GM18909 (cell line): ENCODE measurements around the gene ARMC6.
"Not testable (repeated sequence)": the region's sequence is repeated elsewhere in the genome, so short reads cannot be mapped to it uniquely, and the experiment has no call there.

Source experiments
- ATAC-seq: cut with Tn5 transposase; IDR thresholded peaks from one replicate; pipeline ENCODE4 v1.9.1; 2021; ENCODE audit warnings: mild to moderate bottlenecking; ENCODE audit not compliant: unreplicated experiment, poor library complexity

Gene ARMC6

DNA sequence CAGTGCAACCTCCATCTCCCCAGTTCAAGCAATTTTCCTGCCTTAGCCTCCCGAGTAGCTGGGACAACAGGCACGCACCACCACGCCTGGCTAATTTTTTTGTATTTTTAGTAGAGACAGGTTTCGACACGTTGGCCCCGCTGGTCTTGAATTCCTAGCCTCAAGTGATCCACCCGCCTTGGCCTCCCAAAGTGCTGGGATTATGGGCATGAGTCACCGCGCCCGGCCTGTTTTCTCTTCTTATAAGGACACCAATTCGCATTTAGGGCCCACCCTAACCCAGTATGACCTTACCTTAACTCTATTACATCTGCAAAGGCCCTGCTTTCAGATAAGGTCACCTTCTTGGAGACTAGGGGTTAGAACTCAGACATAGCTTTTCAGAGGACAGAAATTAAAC, 69.8 kb downstream of the ARMC6 start:
- no peak for ATAC-seq

DNA sequence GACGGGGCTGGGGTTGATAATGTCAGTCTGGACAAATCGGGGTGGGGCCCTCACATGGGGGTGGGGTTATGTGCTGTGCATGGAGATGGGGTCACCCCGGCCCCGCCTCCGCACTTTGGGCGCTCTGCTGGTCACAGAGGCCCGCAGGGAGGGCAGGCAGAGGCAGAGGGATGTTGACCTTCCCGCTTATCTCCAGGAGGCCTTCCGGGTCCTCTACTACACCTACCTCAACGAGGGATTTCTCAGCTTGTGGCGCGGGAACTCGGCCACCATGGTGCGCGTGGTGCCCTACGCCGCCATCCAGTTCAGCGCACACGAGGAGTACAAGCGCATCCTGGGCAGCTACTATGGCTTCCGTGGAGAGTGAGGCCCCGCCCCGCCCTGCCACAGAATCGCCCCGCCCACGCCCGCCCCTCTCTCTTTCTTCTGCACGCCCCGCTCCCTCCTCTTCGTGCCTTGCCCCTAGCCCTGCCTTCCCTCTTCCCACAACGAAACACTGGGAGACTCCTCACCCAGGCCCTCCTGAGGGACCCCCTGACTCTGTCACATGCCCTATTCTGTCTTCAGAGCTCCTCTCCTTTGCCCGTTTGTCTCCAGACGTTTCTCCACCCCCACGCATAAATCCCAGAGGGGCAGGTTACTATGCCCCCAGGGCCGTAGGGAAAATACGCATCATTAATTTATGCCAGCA, 72.1 kb downstream of the ARMC6 start:
- no peak for ATAC-seq

DNA sequence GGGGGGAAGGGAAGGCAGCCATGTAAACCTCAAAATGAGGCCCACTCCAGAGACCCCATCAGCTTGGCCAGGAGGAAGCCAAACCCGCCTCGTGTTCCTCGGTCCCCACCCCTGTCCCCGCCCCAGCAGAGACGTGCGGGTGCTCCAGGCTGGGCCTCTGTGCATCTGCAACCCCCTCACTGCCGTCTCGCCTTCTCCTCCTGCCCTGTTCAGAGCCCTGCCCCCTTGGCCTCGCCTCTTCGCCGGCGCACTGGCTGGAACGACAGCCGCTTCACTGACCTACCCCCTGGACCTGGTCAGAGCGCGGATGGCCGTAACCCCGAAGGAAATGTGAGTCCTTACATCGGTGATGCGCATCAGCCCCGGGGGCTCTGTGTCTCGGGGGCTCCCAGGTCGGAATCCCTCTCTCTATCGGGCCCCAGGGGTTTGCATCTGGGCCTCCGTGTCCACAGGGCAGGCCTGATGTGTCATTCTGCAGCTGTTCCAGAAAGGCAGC, 72.7 kb downstream of the ARMC6 start:
- ATAC-seq, result no peak

DNA sequence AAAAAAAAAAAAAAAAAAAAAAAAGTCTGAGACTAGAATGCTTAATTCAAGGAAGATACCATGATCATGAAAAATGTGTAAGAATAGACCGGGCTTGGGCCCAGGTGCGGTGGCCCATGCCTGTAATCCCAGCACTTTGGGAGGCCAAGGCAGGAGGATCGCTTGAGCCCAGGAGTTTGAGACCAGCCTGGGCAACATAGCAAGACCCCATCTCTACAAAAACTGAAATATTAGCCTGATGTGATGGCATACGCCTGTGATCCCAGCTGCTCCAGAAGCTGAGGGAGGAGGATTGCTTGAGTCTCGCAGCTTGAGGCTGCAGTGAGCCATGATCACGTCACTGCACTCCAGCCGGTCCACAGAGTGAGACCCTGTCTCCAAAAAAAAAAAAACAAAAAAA, 73.5 kb downstream of the ARMC6 start:
- not testable (repeated sequence) for ATAC-seq

DNA sequence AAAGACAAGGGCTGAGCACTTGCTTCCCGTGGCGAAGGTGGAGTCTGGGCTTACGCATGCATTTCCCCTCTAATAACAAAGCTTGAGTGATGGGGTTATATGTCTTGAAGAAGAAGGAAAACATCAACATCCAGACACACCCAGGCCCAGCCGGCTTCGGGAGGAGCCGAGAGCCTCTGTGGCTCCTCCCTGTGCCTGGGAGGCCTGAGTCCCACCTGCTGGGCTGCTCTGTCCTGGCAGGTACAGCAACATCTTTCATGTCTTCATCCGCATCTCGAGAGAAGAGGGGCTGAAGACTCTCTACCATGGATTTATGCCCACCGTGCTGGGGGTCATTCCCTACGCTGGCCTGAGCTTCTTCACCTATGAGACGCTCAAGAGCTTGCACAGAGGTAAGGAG, 74.3 kb downstream of the ARMC6 start:
- ATAC-seq, result no peak
